ENCODE measurements around the gene MARVELD3. TPM values are rescaled to one million over a fixed set of nuclear protein-coding genes. Genes with fewer than 3 reads are reported as not detected.

Gene MARVELD3
- total RNA-seq, 2 experiments from 2014 or later, result not detected

- POLR2A ChIA-PET, result no interaction called here
- H3K27ac ChIP-seq (ENCODE audit: low read depth in 1 of 2, low read length in 2 of 2), result no peak overlapping the region
These were observed 22.9 kb downstream of the MARVELD3 start for GRCh38 chr16:71648921-71649320.

GRCh38 chr16:71649704-71650103 lies 23.7 kb downstream of the MARVELD3 start:
- Mint-ChIP-seq H3K27ac (no peak overlapping the region), H3K4me1 (ENCODE audit: low read depth) (no peaks in the 10 kb centered on the region), H3K27me3 (no peaks in the 10 kb centered on the region), H3K9me3 (no peaks in the 10 kb centered on the region), H3K4me3 (no peak overlapping the region), H3K36me3 (ENCODE audit: low read depth) (peaks cover 65% of the 10 kb centered on the region)
- no peak overlapping the region for H3K27ac ChIP-seq (ENCODE audit: low read depth in 1 of 2, low read length in 2 of 2)
- H3K9me3 ChIP-seq (ENCODE audit: control insufficient read depth in 1 of 2, insufficient read depth in 1 of 2, low read length in 2 of 2), result no peaks in the 10 kb centered on the region
- TF ChIP-seq CTCF (IDR thresholded peaks at IDR 0.05), result no peak
- intact Hi-C loops (cut with DNase I, micrococcal nuclease), result no loop called here
- DNase-seq (no peak), ATAC-seq (ENCODE audit: poor library complexity) (no peak)
- ChIA-PET CTCF (no interaction called here), POLR2A (no interaction called here)
- no peak overlapping the region for H3K4me3 ChIP-seq (ENCODE audit: low read length)
- peaks cover 28% of the 10 kb centered on the region for H3K36me3 ChIP-seq (ENCODE audit: insufficient read depth, low read length)
- no peaks in the 10 kb centered on the region for H3K4me1 ChIP-seq (ENCODE audit: insufficient read depth, low read length)
- no peaks in the 10 kb centered on the region for H3K27me3 ChIP-seq (ENCODE audit: control insufficient read depth in 1 of 2, insufficient read depth in 2 of 2, low read length in 2 of 2)

More at GRCh38 chr16:71648921-71649320, 22.9 kb downstream of the MARVELD3 start:
- Mint-ChIP-seq H3K27me3 (no peaks in the 10 kb centered on the region), H3K4me1 (ENCODE audit: low read depth) (no peaks in the 10 kb centered on the region), H3K27ac (no peak overlapping the region), H3K36me3 (ENCODE audit: low read depth) (peaks cover 59% of the 10 kb centered on the region), H3K4me3 (no peak overlapping the region), H3K9me3 (no peaks in the 10 kb centered on the region)
- no peaks in the 10 kb centered on the region for H3K9me3 ChIP-seq (ENCODE audit: control insufficient read depth in 1 of 2, insufficient read depth in 1 of 2, low read length in 2 of 2)
- intact Hi-C loops (cut with DNase I, micrococcal nuclease), result no loop called here
- DNase-seq (no peak), ATAC-seq (ENCODE audit: poor library complexity) (no peak)
- H3K27me3 ChIP-seq (ENCODE audit: control insufficient read depth in 1 of 2, insufficient read depth in 2 of 2, low read length in 2 of 2), result no peaks in the 10 kb centered on the region
- no peaks in the 10 kb centered on the region for H3K4me1 ChIP-seq (ENCODE audit: insufficient read depth, low read length)
- peaks cover 28% of the 10 kb centered on the region for H3K36me3 ChIP-seq (ENCODE audit: insufficient read depth, low read length)
- H3K4me3 ChIP-seq (ENCODE audit: low read length), result no peak overlapping the region
- CTCF ChIA-PET, result no interaction called here
- TF ChIP-seq CTCF (IDR thresholded peaks at IDR 0.05), result no peak

GRCh38 chr16:71658771-71659170 lies 32.8 kb downstream of the MARVELD3 start:
- H3K9me3 Mint-ChIP-seq, result no peaks in the 10 kb centered on the region
- intact Hi-C loops (cut with DNase I, micrococcal nuclease), result no loop called here
- Histone ChIP-seq H3K4me1 (ENCODE audit: insufficient read depth, low read length) (no peaks in the 10 kb centered on the region), H3K9me3 (ENCODE audit: control insufficient read depth in 1 of 2, insufficient read depth in 1 of 2, low read length in 2 of 2) (no peaks in the 10 kb centered on the region), H3K4me3 (ENCODE audit: low read length) (no peak overlapping the region), H3K36me3 (ENCODE audit: insufficient read depth, low read length) (peaks cover 35% of the 10 kb centered on the region), H3K27ac (ENCODE audit: low read depth in 1 of 2, low read length in 2 of 2) (no peak overlapping the region), H3K27me3 (ENCODE audit: control insufficient read depth in 1 of 2, insufficient read depth in 2 of 2, low read length in 2 of 2) (no peaks in the 10 kb centered on the region)
- ChIA-PET POLR2A (no interaction called here), CTCF (no interaction called here)
- H3K27me3 Mint-ChIP-seq, result no peaks in the 10 kb centered on the region
- no peak overlapping the region for H3K27ac Mint-ChIP-seq
- H3K4me3 Mint-ChIP-seq, result no peak overlapping the region
- no peak for ATAC-seq (ENCODE audit: poor library complexity)
- no peak for TF ChIP-seq CTCF (IDR thresholded peaks at IDR 0.05)
- no peaks in the 10 kb centered on the region for H3K4me1 Mint-ChIP-seq (ENCODE audit: low read depth)
- peaks cover 48% of the 10 kb centered on the region for H3K36me3 Mint-ChIP-seq (ENCODE audit: low read depth)
- no peak for DNase-seq
